Cardiac atrium fibroblast (primary cell): ENCODE data around the gene DLGAP5. TPM values are rescaled to one million over a fixed set of nuclear protein-coding genes. Genes with fewer than 3 reads are reported as not detected.

Experiments
- total RNA-seq: library from RNA; depleted of rRNA; stranded (reverse); fragments of >200 nt; gene quantifications from 2 replicates; pipeline ENCODE4 v1.2.3, GENCODE V29; 2015

DLGAP5 gene, protein sequence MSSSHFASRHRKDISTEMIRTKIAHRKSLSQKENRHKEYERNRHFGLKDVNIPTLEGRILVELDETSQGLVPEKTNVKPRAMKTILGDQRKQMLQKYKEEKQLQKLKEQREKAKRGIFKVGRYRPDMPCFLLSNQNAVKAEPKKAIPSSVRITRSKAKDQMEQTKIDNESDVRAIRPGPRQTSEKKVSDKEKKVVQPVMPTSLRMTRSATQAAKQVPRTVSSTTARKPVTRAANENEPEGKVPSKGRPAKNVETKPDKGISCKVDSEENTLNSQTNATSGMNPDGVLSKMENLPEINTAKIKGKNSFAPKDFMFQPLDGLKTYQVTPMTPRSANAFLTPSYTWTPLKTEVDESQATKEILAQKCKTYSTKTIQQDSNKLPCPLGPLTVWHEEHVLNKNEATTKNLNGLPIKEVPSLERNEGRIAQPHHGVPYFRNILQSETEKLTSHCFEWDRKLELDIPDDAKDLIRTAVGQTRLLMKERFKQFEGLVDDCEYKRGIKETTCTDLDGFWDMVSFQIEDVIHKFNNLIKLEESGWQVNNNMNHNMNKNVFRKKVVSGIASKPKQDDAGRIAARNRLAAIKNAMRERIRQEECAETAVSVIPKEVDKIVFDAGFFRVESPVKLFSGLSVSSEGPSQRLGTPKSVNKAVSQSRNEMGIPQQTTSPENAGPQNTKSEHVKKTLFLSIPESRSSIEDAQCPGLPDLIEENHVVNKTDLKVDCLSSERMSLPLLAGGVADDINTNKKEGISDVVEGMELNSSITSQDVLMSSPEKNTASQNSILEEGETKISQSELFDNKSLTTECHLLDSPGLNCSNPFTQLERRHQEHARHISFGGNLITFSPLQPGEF
- 5.4 and 7.8 TPM in 2 replicates for total RNA-seq

GRCh38 chr14:55191203-55192053 lies at the start of gene DLGAP5:
Gene DLGAP5, minus strand, starts transcription at chr14:55191585. Its CDS starts 2,406 bp downstream, at chr14:55189179.

DNA sequence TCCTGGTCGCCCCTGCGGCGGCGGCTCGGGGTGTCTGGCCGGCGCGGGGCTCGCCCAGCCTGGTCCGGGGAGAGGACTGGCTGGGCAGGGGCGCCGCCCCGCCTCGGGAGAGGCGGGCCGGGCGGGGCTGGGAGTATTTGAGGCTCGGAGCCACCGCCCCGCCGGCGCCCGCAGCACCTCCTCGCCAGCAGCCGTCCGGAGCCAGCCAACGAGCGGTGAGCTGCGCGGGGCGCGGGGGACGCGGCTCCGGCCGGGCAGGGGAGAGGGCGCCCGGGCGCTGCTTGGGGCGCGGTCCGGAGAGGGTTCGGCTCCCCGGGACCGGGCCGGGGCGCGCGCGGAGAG lies 62.3 kb downstream of the DLGAP5 start, which contains the start of gene LGALS3:
Gene LGALS3, plus strand, starts transcription at position 167 of the 342 bp plus-strand sequence. CDS start 8,122 bp downstream, outside the sequence.

Other genes starting within 250 kb of the DLGAP5 start
- gene WDHD1, start 164.5 kb downstream of the DLGAP5 start, total RNA-seq: 2.2 and 2.3 TPM in 2 replicates
- 7.9 and 13.1 TPM in 2 replicates for gene SOCS4, start 164.3 kb downstream of the DLGAP5 start, total RNA-seq
- gene MAPK1IP1L, start 139.9 kb downstream of the DLGAP5 start, total RNA-seq: 53.8 and 60.1 TPM in 2 replicates
- 601 and 678 TPM in 2 replicates for gene LGALS3, start 62.3 kb downstream of the DLGAP5 start, total RNA-seq
- 10.3 and 15.9 TPM in 2 replicates for gene FBXO34, start 79.8 kb upstream of the DLGAP5 start, total RNA-seq
- 6.0 and 8.6 TPM in 2 replicates for gene ATG14, start 220.2 kb upstream of the DLGAP5 start, total RNA-seq
- not detected in 2 replicates for gene TBPL2, start 249.0 kb upstream of the DLGAP5 start, total RNA-seq